ENCODE data around the gene MMP2. TPM values are rescaled to one million over a fixed set of nuclear protein-coding genes. Genes with fewer than 3 reads are reported as not detected.

The MMP2 gene
- total RNA-seq, 1 donor from 2014 or later: 178 TPM

DNA sequence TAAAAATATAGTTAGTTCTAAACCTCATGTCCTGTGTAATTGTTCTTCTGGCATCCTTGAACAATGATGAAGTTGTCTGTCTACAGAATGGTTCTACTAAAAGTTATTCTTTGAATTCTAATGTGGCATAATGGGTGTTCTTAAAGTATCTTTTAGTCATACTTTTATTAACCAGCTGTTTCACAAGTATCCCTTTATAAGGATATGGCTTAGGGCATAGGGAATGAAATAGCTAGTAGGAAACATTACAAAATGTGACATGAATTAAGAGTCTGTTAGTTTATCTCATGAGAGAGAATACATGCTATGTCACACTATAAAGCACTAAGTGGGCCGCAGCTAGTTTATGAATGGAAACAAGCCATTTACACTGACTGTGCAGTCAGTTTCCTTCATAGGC lies 61.2 kb downstream of the MMP2 start:
- intact Hi-C loops (cut with DNase I): no loop called here

DNA sequence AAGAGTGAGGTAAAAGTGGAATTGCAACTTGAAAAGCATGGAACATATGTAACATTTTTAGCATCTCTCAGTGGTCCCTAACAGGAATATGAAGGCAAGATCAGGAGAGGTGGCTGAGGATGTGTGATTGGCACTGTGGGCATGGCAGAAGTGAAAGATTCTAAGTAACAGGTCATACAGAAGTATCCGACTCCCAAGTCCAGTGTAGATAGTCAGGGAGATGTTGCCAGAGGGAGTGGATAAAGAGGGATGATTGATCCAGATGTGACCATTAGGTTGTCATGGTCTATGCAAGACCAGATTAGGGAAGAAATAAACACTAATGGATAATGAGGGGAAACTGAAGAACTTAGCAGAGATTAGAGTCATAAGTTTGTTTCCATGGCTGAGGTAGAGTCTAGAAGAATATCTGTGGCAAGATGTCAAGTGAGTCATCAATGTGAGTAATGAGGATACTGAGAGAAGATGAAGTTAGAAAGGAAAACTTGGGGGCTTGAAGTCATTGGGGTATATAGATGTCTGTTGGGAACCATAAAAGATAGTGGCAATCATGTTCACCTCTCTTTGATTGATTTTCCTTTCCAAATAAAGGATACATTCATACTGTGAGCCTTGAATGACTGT lies 63.6 kb downstream of the MMP2 start:
- no peak overlapping the region for H3K4me3 ChIP-seq
- no peaks in the 10 kb centered on the region for H3K27me3 ChIP-seq (ENCODE audit: low read depth)
- H3K9me3 ChIP-seq: no peaks in the 10 kb centered on the region
- H3K4me1 ChIP-seq: no peaks in the 10 kb centered on the region
- DNase-seq: no peak
- intact Hi-C loops (cut with DNase I): no loop called here
- no peak overlapping the region for H3K27ac ChIP-seq
- ATAC-seq: no peak
- no peak for TF ChIP-seq CTCF (IDR thresholded peaks at IDR 0.05)
- no peaks in the 10 kb centered on the region for H3K36me3 ChIP-seq

More for the DNA sequence above, 61.2 kb downstream of the MMP2 start:
- no peaks in the 10 kb centered on the region for H3K36me3 ChIP-seq
- H3K9me3 ChIP-seq: no peaks in the 10 kb centered on the region
- ATAC-seq (no peak), DNase-seq (no peak)
- no peak overlapping the region for H3K4me3 ChIP-seq
- H3K4me1 ChIP-seq: no peaks in the 10 kb centered on the region
- H3K27ac ChIP-seq: no peak overlapping the region
- H3K27me3 ChIP-seq (ENCODE audit: low read depth): no peaks in the 10 kb centered on the region
- TF ChIP-seq CTCF (IDR thresholded peaks at IDR 0.05): no peak

DNA sequence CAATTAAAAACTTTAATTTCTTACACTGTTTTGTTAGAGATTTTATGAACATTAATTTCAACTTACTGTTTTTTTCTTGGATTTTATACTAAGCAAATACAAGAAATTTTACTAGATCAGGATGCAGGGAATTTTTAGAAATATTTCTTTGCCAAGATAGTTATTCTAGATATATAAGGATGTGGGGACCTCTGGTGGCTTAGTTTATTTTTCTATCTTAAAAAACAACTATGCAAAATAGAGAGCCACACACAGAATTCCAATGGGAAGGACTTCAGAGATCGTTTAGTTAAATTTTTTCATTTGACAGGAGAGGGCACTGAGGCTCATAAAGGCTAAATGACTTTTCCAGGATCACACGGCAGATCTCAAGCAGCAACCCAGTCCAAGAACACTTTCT lies 64.5 kb downstream of the MMP2 start:
- no peak overlapping the region for H3K4me3 ChIP-seq
- no peaks in the 10 kb centered on the region for H3K27me3 ChIP-seq (ENCODE audit: low read depth)
- peak; percentile 26 for TF ChIP-seq CTCF (IDR thresholded peaks at IDR 0.05)
- no peaks in the 10 kb centered on the region for H3K9me3 ChIP-seq
- H3K27ac ChIP-seq: no peak overlapping the region
- H3K36me3 ChIP-seq: no peaks in the 10 kb centered on the region
- DNase-seq (no peak), ATAC-seq (no peak)
- H3K4me1 ChIP-seq: no peaks in the 10 kb centered on the region
- intact Hi-C loops (cut with DNase I): no loop called here

- H3K4me3 ChIP-seq: no peak overlapping the region
- H3K9me3 ChIP-seq: no peaks in the 10 kb centered on the region
- intact Hi-C loops (cut with DNase I): no loop called here
- ATAC-seq (no peak), DNase-seq (no peak)
- H3K27ac ChIP-seq: no peak overlapping the region
- H3K27me3 ChIP-seq (ENCODE audit: low read depth): no peaks in the 10 kb centered on the region
- no peak for TF ChIP-seq CTCF (IDR thresholded peaks at IDR 0.05)
- peaks cover 4% of the 10 kb centered on the region for H3K36me3 ChIP-seq
- H3K4me1 ChIP-seq: no peaks in the 10 kb centered on the region
These were observed 73.6 kb downstream of the MMP2 start for GRCh38 chr16:55552621-55553020.

DNA sequence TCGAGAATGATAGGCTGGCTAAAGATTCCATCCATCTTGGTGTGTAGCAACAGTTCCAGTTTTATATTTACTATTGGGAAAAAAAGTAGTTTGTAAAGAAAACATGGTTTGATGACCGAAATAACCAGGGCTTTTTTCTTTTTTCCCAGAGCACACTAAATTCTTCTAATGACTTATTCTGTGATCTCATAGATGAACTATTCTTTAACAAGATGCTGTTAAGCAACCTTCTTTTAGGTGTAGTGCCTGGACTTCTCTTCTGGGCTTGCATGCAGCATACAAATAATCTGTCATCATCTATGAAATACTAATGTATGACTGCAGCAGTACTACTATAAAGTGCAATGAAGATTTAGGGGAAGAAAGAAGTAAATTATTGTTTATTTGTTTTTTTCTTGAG lies 76.4 kb downstream of the MMP2 start:
- intact Hi-C loops (cut with DNase I): no loop called here
- H3K4me3 ChIP-seq: no peak overlapping the region
- no peak for ATAC-seq
- H3K9me3 ChIP-seq: no peaks in the 10 kb centered on the region
- no peak overlapping the region for H3K27ac ChIP-seq
- H3K27me3 ChIP-seq (ENCODE audit: low read depth): no peaks in the 10 kb centered on the region
- TF ChIP-seq CTCF (IDR thresholded peaks at IDR 0.05): no peak
- H3K4me1 ChIP-seq: peaks cover 14% of the 10 kb centered on the region
- no peaks in the 10 kb centered on the region for H3K36me3 ChIP-seq
- no peak for DNase-seq

Other genes with a start within 250 kb of the MMP2 start
- gene IRX6, start 155.0 kb upstream of the MMP2 start, total RNA-seq: 3.5 TPM
- 35.8 TPM for gene LPCAT2, start 29.9 kb downstream of the MMP2 start, total RNA-seq
- gene CAPNS2, start 87.5 kb downstream of the MMP2 start, total RNA-seq: 2.0 TPM
- gene SLC6A2, start 176.8 kb downstream of the MMP2 start, total RNA-seq: not detected